HCT116 (cell line): Measurements from ENCODE around the gene SH3TC2. TPM values are rescaled to one million over a fixed set of nuclear protein-coding genes. Genes with fewer than 3 reads are reported as not detected.

Experiments used
- ATAC-seq: fragments of 200-7000 bp; cut with Tn5 transposase; 2 replicates; pipeline ENCODE4 v1.9.1; 2020; ENCODE audit warnings: mild to moderate bottlenecking, moderate library complexity
- BruUV-seq: library from RNA; stranded (reverse); fragments of 400-500 nt; replicated peaks from 2 replicates; lab custom pipeline; 2021; lab: Mats Ljungman, UMichigan
- CTCF ChIA-PET: fragments of 300-600 bp; sonication (Branson Sonifier 250); formaldehyde crosslinking; loops from one replicate; lab custom pipeline; 2021; ENCODE audit warnings: antibody characterized with exemption; lab: Charles Lee
- POLR2A ChIA-PET: fragments of 300-600, 350-600 bp; sonication (Branson Sonifier 250); formaldehyde crosslinking; loops from one replicate; lab custom pipeline; 2021; ENCODE audit warnings: antibody characterized with exemption; lab: Charles Lee
- RAD21 ChIA-PET, 2 experiments: fragments of 300-600 bp; sonication (Branson Sonifier 250); formaldehyde crosslinking; loops; one replicate each; lab custom pipeline; 2023; ENCODE audit warnings: low total read pairs in 2 of 2; ENCODE audit not compliant: uncharacterized antibody in 2 of 2, unreplicated experiment in 2 of 2, low non-redundant PET in 1 of 2; lab: Charles Lee
- DNase-seq: peaks from one replicate; pipeline ENCODE4 v3.0.0-alpha.2; 2010; ENCODE audit warnings: low read depth, low spot score
- H2AFZ ChIP-seq: fragments of 200-600 bp; shearing (Covaris generic), sonication (generic); 2 replicates; pipeline ENCODE4 v1.6.1; 2017; ENCODE audit warnings: low read depth, mixed run types, mixed read lengths, antibody characterized with exemption, low read length; ENCODE audit not compliant: poor library complexity, severe bottlenecking
- H3K27ac ChIP-seq: 2 replicates; pipeline ENCODE4 v1.5.1; 2012; ENCODE audit warnings: low read depth, low read length
- H3K27me3 ChIP-seq: fragments of 200-600 bp; sonication (generic); 2 replicates; pipeline ENCODE4 v1.6.1; 2016; ENCODE audit warnings: mixed run types, low read length, mixed read lengths; ENCODE audit not compliant: insufficient read depth
- H3K36me3 ChIP-seq, 2 experiments: fragments of 200-500 bp in 1 of 2; fragments of 200-600 bp in 1 of 2; sonication (Bioruptor generic) in 1 of 2; sonication (generic) in 1 of 2; 2 replicates each; pipeline versions ENCODE4 v1.5.1 to v1.6.1; 2014 to 2016; ENCODE audit warnings: low read length in 2 of 2, inconsistent platforms in 1 of 2, mixed read lengths in 1 of 2, mixed run types in 1 of 2; ENCODE audit not compliant: insufficient read depth in 2 of 2, control insufficient read depth in 1 of 2
- H3K4me1 ChIP-seq, 2 experiments: fragments of 200-600 bp in 1 of 2; sonication (generic) in 1 of 2; 2 replicates each; pipeline versions ENCODE4 v1.5.1 to v1.6.1; 2012 to 2017; ENCODE audit warnings: low read length in 2 of 2, inconsistent platforms in 1 of 2, mild to moderate bottlenecking in 1 of 2, mixed read lengths in 1 of 2, mixed run types in 1 of 2, moderate library complexity in 1 of 2; ENCODE audit not compliant: insufficient read depth in 2 of 2, control insufficient read depth in 1 of 2
- H3K4me2 ChIP-seq: fragments of 200-600 bp; sonication (generic); 2 replicates; pipeline ENCODE4 v1.6.1; 2017; ENCODE audit warnings: mixed run types, low read length, mixed read lengths
- H3K4me3 ChIP-seq, 2 experiments: fragments of 200-600 bp in 1 of 2; sonication (generic) in 1 of 2; replicated peaks in 1 of 2; 2 replicates each; pipeline ENCODE4 v1.5.1; 2011 to 2016; ENCODE audit warnings: low read length in 2 of 2, control low read depth in 1 of 2, low read depth in 1 of 2, mild to moderate bottlenecking in 1 of 2, mixed read lengths in 1 of 2, mixed run types in 1 of 2
- H3K79me2 ChIP-seq: fragments of 200-600 bp; sonication (generic); 2 replicates; pipeline ENCODE4 v1.6.1; 2017; ENCODE audit warnings: mild to moderate bottlenecking, mixed run types, low read length, moderate library complexity, mixed read lengths; ENCODE audit not compliant: insufficient read depth
- H3K9ac ChIP-seq: fragments of 200-600 bp; sonication (generic); 2 replicates; pipeline ENCODE4 v1.6.1; 2016; ENCODE audit warnings: low read length, mixed read lengths
- H3K9me2 ChIP-seq: fragments of 200-600 bp; sonication (generic), shearing (Covaris generic); 2 replicates; pipeline ENCODE4 v1.6.1; 2017; ENCODE audit warnings: mixed run types, mild to moderate bottlenecking, moderate library complexity; ENCODE audit not compliant: insufficient read depth
- H3K9me3 ChIP-seq, 2 experiments: fragments of 200-500 bp in 1 of 2; fragments of 200-600 bp in 1 of 2; sonication (Bioruptor generic) in 1 of 2; sonication (generic) in 1 of 2; 2 replicates each; pipeline ENCODE4 v1.6.1; 2014 to 2017; ENCODE audit warnings: low read length in 2 of 2, mixed read lengths in 2 of 2, inconsistent platforms in 1 of 2, low read depth in 1 of 2, mild to moderate bottlenecking in 1 of 2, mixed run types in 1 of 2, moderate library complexity in 1 of 2; ENCODE audit not compliant: control insufficient read depth in 1 of 2, insufficient read depth in 1 of 2
- H4K20me1 ChIP-seq: fragments of 200-600 bp; sonication (generic), shearing (Covaris generic); 2 replicates; pipeline ENCODE4 v1.6.1; 2017; ENCODE audit warnings: mixed run types, mild to moderate bottlenecking, moderate library complexity; ENCODE audit not compliant: insufficient read depth
- CBX3 ChIP-seq: IDR thresholded peaks from 2 replicates; pipeline ENCODE4 v1.6.1; 2012; ENCODE audit warnings: low read depth
- CEBPB ChIP-seq: IDR thresholded peaks from 2 replicates; pipeline ENCODE4 v1.6.1; 2012; ENCODE audit warnings: low read depth
- CTCF ChIP-seq, 3 experiments: fragments of 200-600 bp in 1 of 3; sonication (generic) in 1 of 3; IDR thresholded peaks in 2 of 3; conservative IDR thresholded peaks in 1 of 3; 2 replicates each; pipeline ENCODE4 v1.5.1; 2012 to 2017; ENCODE audit warnings: low read depth in 2 of 3, low read length in 2 of 3, antibody characterized with exemption in 1 of 3, borderline replicate concordance in 1 of 3, control low read depth in 1 of 3, mild to moderate bottlenecking in 1 of 3, mixed read lengths in 1 of 3, mixed run types in 1 of 3, moderate library complexity in 1 of 3; ENCODE audit not compliant: insufficient read depth in 1 of 3
- EGR1 ChIP-seq: IDR thresholded peaks from 2 replicates; pipeline ENCODE4 v1.6.1; 2012; ENCODE audit warnings: low read depth
- ELF1 ChIP-seq: IDR thresholded peaks from 2 replicates; pipeline ENCODE4 v1.6.1; 2012; ENCODE audit warnings: low read depth, borderline replicate concordance
- EZH2phosphoT487 ChIP-seq: fragments of 200-600 bp; IDR thresholded peaks from 2 replicates; pipeline ENCODE4 v1.6.1; 2018; ENCODE audit warnings: antibody characterized with exemption, borderline replicate concordance
- POLR2A ChIP-seq: IDR thresholded peaks from 2 replicates; pipeline ENCODE4 v1.7.0; 2011; ENCODE audit warnings: borderline replicate concordance; ENCODE audit not compliant: insufficient read depth, insufficient read length; ENCODE audit errors: extremely low read depth
- SP1 ChIP-seq: IDR thresholded peaks from 2 replicates; pipeline ENCODE4 v1.6.1; 2012; ENCODE audit warnings: low read depth
- intact Hi-C: fragments of 100-400 bp; cut with micrococcal nuclease; formaldehyde crosslinking; loops from 2 replicates; pipeline ENCODE4 v1.10.0; 2022
- total RNA-seq: library from RNA; stranded (reverse); gene quantifications from one replicate; pipeline ENCODE4 v1.2.1, GENCODE V29; 2021; ENCODE audit not compliant: unreplicated experiment

Gene SH3TC2
- total RNA-seq, 1 experiment from 2014 or later = 12.8 TPM

GRCh38 chr5:148978370-148979082 is 84.3 kb downstream of the SH3TC2 start:
- Histone ChIP-seq H3K4me1 (peaks cover 7 to 68% of the 10 kb centered on the region in 2 experiments; a peak in 3 of 4 replicates), H2AFZ (peak overlapping the region; percentile 69), H3K9ac (peak overlapping the region; percentile 29), H4K20me1 (no peaks in the 10 kb centered on the region), H3K4me2 (peak overlapping the region; percentile 67), H3K27me3 (no peaks in the 10 kb centered on the region), H3K9me3 (no peaks in the 10 kb centered on the region), H3K79me2 (no peaks in the 10 kb centered on the region), H3K36me3 (no peaks in the 10 kb centered on the region), H3K27ac (no peak overlapping the region), H3K4me3 (peak overlapping the region in 1 of 2 experiments; percentile 26; a peak in 1 of 4 replicates), H3K9me2 (no peaks in the 10 kb centered on the region)
- BruUV-seq = no TSS peak
- TF ChIP-seq CBX3 (0 out of 2 replicates have a peak, but pooled peaks have one; percentile 27), SP1 (0 out of 2 replicates have a peak, but pooled peaks have one; percentile 19), ELF1 (no peak), EGR1 (no peak)
- ATAC-seq = peak; percentile 61
- no peak for DNase-seq
- intact Hi-C loops = no loop called here
- ChIA-PET RAD21 (no interaction called here), POLR2A (interaction anchor here (1.2 kb wide), 1 partner anchor 12 kb away, joined by 3 read pairs; no protein-coding TSS in a partner anchor), CTCF (interaction anchor here (1.8 to 2.4 kb wide), 4 partner anchors 9 to 248 kb away, joined by 6 to 10 read pairs (median 8); no protein-coding TSS in a partner anchor)

GRCh38 chr5:148976569-148977381 is 86.1 kb downstream of the SH3TC2 start:
- no peaks in the 10 kb centered on the region for H4K20me1 ChIP-seq
- no peak overlapping the region for H3K4me3 ChIP-seq
- peak overlapping the region; percentile 40 for H2AFZ ChIP-seq
- no peak overlapping the region for H3K27ac ChIP-seq
- H3K27me3 ChIP-seq = no peaks in the 10 kb centered on the region
- H3K9me2 ChIP-seq = no peaks in the 10 kb centered on the region
- 0 out of 2 replicates have a peak overlapping the region, but pooled peaks have one; percentile 2 for H3K4me2 ChIP-seq
- H3K4me1 ChIP-seq = peaks cover 16 to 80% of the 10 kb centered on the region in 2 experiments
- 0 out of 2 replicates have a peak overlapping the region, but pooled peaks have one; percentile 7 for H3K9ac ChIP-seq
- intact Hi-C loops = no loop called here
- DNase-seq (no peak), ATAC-seq (no peak)
- no peaks in the 10 kb centered on the region for H3K79me2 ChIP-seq
- H3K36me3 ChIP-seq = no peaks in the 10 kb centered on the region
- TF ChIP-seq CEBPB (no peak), CBX3 (no peak), CTCF (IDR thresholded peaks at IDR 0.05 in 2 of 3, conservative IDR thresholded peaks at IDR 0.05 in 1 of 3; ENCODE audit: borderline replicate concordance in 1 of 3, insufficient read depth in 1 of 3, low read depth in 2 of 3, low read length in 2 of 3) (no peak), POLR2A (no peak), EZH2phosphoT487 (no peak)
- POLR2A ChIA-PET = no interaction called here
- RAD21 ChIA-PET = no interaction called here
- BruUV-seq = no TSS peak
- CTCF ChIA-PET = interaction anchor here (0.6 to 2.4 kb wide), 6 partner anchors 7 to 246 kb away, joined by 3 to 10 read pairs (median 6); no protein-coding TSS in a partner anchor
- H3K9me3 ChIP-seq = no peaks in the 10 kb centered on the region
